Motor neuron (in vitro differentiated cells): Measurements from ENCODE around the gene LRSAM1. TPM values are rescaled to one million over a fixed set of nuclear protein-coding genes. Genes with fewer than 3 reads are reported as not detected.
A peak's percentile ranks its signal among the peaks of the same experiment; 100 is the strongest.

Experiments
- ATAC-seq, 8 experiments: fragments of 200-7000 bp; cut with Tn5 transposase; replicated peaks in 6 of 8; 2 replicates each; pipeline ENCODE4 v1.8.0; 2021; ENCODE audit warnings: mild to moderate bottlenecking in 8 of 8, moderate library complexity in 8 of 8
- H3K27ac ChIP-seq, 2 donors: fragments of 250-450 bp; sonication (Bioruptor Pico); 2 replicates each; pipeline ENCODE4 v1.9.0; 2021; ENCODE audit warnings: antibody characterized with exemption in 2 of 2, mild to moderate bottlenecking in 2 of 2, moderate library complexity in 1 of 2
- H3K4me1 ChIP-seq, 2 donors: fragments of 250-450 bp; sonication (Bioruptor Pico); replicated peaks in 1 of 2; 2 replicates each; pipeline ENCODE4 v1.6.1; 2021; ENCODE audit warnings: antibody characterized with exemption in 2 of 2, mild to moderate bottlenecking in 2 of 2, moderate library complexity in 1 of 2
- H3K4me3 ChIP-seq, 5 donors: fragments of 250-450 bp; sonication (Bioruptor Pico); 2 replicates each; pipeline ENCODE4 v1.9.0; 2021; ENCODE audit warnings: antibody characterized with exemption in 5 of 5, mild to moderate bottlenecking in 5 of 5, moderate library complexity in 4 of 5
- WGBS, 10 experiments: fragments of 450-650 bp; shearing (Covaris generic); methylation state at CpG; one replicate each; pipeline ENCODE4 v1.0.0; 2022; 5-methylcytosine and 5-hydroxymethylcytosine counted together
- in situ Hi-C, 9 experiments: fragments of 400-800 bp; cut with MboI; loops; one replicate each; pipeline ENCODE4 v1.15.0; 2021; ENCODE audit warnings: low sequenced_read_pairs in 9 of 9, low pct_unique_long_range_greater_than_20kb in 2 of 9; ENCODE audit not compliant: unreplicated experiment in 9 of 9
- total RNA-seq, 8 experiments: library from RNA; unstranded; fragments of 300-600 nt; gene quantifications; 2 replicates each; pipeline versions ENCODE4 v1.2.3 to v1.2.4, GENCODE V29; 2022

The LRSAM1 gene
- total RNA-seq, 8 experiments from 2014 or later = 11.5 to 24.1 (median 15.7) TPM

- 95 to 100% methylated on average over 2 to 5 of the region's 5 CpGs; no CpG with 5 or more reads in 8 of the 10 experiments for WGBS, 10 experiments
- no peak overlapping the region for H3K4me3 ChIP-seq
- H3K27ac ChIP-seq = no peak overlapping the region
- H3K4me1 ChIP-seq = no peaks in the 10 kb centered on the region
- ATAC-seq = no peak
- in situ Hi-C loops = no loop called here
Measured at GRCh38 chr9:127474592-127474991, 23.3 kb downstream of the LRSAM1 start.

DNA sequence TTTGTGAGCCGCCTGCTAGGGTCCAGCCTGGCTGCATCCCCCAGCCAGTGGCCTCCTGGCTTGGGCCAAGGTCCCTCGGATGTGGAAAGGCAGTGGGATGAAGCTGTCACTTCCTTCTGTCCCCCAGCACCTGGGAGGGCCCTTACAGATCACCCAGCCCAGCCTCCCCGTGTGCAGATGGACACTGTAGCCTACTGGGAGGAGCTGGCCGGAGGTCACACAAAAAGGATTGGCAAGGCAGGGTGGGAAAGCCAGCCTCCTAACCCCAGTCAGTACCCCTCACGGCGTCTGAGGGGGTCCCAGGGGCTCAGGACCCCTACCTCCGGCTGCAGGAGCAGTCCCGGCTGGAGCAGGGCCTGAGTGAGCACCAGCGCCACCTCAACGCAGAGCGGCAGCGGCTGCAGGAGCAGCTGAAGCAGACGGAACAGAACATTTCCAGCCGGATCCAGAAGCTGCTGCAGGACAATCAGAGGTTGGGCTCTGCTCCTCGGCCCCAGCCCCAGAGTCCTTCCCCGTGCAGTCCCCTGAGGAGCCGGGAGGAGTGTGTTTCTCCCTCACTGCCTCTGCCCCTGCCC, 28.3 kb downstream of the LRSAM1 start:
- Histone ChIP-seq H3K4me1 (no peaks in the 10 kb centered on the region), H3K4me3 (no peak overlapping the region), H3K27ac (no peak overlapping the region)
- in situ Hi-C loops = loop anchor here in 1 of 9 experiments (25.0 kb wide), 1 partner anchor 108 kb away; no protein-coding TSS in a partner anchor
- peak in 1 of 8 experiments; percentile 12 for ATAC-seq
- 73 to 100% (median 96%) methylated on average over 1 to 4 of the region's 17 CpGs; no CpG with 5 or more reads in 4 of the 10 experiments for WGBS, 10 experiments

GRCh38 chr9:127482662-127483061, 31.4 kb downstream of the LRSAM1 start:
- WGBS, 10 experiments = 90 to 100% (median 100%) methylated on average over 1 to 9 of the region's 9 CpGs; no CpG with 5 or more reads in 4 of the 10 experiments
- Histone ChIP-seq H3K4me3 (no peak overlapping the region), H3K4me1 (no peaks in the 10 kb centered on the region), H3K27ac (no peak overlapping the region)
- ATAC-seq = no peak
- in situ Hi-C loops = loop anchor here in 1 of 9 experiments (25.0 kb wide), 1 partner anchor 105 kb away; no protein-coding TSS in a partner anchor

DNA sequence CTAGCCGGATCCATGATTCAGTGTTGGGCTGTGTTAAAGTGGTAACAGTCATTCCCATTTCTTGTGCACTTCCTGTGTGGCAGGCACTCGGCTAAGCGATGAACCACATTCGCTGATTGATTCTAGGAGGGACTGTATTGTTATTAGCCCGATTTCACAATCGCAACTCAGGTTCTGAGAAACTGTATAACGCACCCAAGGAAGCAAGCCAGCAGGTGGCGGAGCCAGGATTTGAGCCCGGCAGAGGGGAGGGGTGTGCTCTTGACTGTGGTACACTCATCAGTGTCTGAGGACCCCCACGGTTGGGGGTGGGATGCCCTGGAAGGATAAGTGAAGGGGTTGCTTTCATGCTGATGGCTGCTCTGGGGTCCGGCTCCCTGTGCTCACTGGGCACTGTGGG, 34.7 kb downstream of the LRSAM1 start:
- WGBS, 10 experiments = 85 to 100% (median 91%) methylated on average over 1 to 8 of the region's 11 CpGs; no CpG with 5 or more reads in 7 of the 10 experiments
- Histone ChIP-seq H3K4me3 (no peak overlapping the region), H3K27ac (no peak overlapping the region), H3K4me1 (peaks cover 0 to 2% of the 10 kb centered on the region in 2 donors)
- in situ Hi-C loops = loop anchor here in 1 of 9 experiments (25.0 kb wide), 1 partner anchor 101 kb away; no protein-coding TSS in a partner anchor
- ATAC-seq = no peak

DNA sequence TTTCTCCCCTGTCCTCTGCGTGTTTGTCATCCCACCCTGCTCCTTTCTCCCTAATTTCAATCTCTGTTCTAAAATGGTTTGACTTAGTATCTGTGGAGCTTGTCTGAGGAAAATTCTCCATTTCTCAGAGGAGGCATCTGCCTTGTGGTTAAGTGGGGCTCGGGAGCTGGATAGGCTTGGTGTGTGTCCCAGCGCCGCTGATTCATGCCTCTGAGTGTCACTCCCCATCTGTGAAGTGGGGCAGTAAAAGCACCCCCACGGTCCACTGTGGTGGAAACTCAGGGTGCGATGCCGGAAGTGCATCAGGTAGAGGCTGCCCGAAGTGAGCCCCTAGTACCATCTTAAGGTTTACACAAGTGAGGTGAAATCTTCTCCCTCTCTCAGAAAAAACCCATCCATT, 37.6 kb downstream of the LRSAM1 start:
- peaks cover 9 to 10% of the 10 kb centered on the region in 2 donors for H3K4me1 ChIP-seq
- no peak overlapping the region for H3K27ac ChIP-seq
- WGBS, 10 experiments = 80 to 100% (median 92%) methylated on average over 2 to 8 of the region's 8 CpGs; no CpG with 5 or more reads in 2 of the 10 experiments
- ATAC-seq = no peak
- in situ Hi-C loops = loop anchor here in 1 of 9 experiments (25.0 kb wide), 1 partner anchor 98 kb away; no protein-coding TSS in a partner anchor
- H3K4me3 ChIP-seq = no peak overlapping the region

GRCh38 chr9:127489471-127490115, 38.3 kb downstream of the LRSAM1 start:
- no peak overlapping the region for H3K4me3 ChIP-seq
- in situ Hi-C loops = loop anchor here in 1 of 9 experiments (25.0 kb wide), 1 partner anchor 98 kb away; no protein-coding TSS in a partner anchor
- no peak overlapping the region for H3K27ac ChIP-seq
- H3K4me1 ChIP-seq = peaks cover 9 to 10% of the 10 kb centered on the region in 2 donors
- 0 to 87% (median 60%) methylated on average over 1 to 8 of the region's 22 CpGs; no CpG with 5 or more reads in 3 of the 10 experiments for WGBS, 10 experiments
- peak in 6 of 8 experiments; percentile 30 to 75 (median 68) for ATAC-seq

DNA sequence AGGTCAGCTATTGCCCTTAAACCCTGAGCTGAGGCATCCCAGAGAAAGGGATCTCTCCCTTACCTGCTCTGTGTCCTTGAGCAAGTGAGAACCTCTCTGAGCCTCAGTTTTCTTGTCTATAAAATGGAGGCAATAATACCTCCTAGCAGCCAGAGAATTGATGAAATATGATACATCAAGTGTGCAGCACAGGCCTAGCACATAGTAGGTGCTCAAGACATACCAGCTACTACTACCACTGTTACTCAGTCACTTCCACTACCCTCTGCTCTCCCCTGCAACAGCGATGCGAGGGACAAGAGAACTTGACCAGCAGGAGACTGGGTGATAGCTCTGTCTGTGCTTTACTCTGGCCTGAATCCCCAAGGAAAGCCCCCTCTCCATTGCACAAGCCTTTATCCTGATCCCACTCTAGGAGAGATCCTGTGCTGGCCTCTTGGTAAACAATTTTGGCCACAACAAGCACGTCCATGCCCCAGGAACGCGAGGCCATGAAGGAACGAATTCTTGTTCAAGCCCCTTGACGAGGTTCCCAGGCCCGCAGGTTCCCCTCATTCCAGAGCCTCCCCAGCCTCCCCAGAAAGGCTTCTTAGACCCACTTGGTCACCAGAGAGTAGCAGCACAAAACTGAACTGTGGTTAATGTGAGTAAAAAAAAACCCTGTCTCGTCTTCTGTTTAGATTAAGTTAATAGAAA, 39.4 kb downstream of the LRSAM1 start:
- no peak for ATAC-seq
- Histone ChIP-seq H3K4me3 (no peak overlapping the region), H3K27ac (no peak overlapping the region), H3K4me1 (peaks cover 9 to 10% of the 10 kb centered on the region in 2 donors)
- in situ Hi-C loops = loop anchor here in 1 of 9 experiments (25.0 kb wide), 1 partner anchor 97 kb away; no protein-coding TSS in a partner anchor
- 80 to 95% (median 90%) methylated on average over 2 to 4 of the region's 9 CpGs; no CpG with 5 or more reads in 4 of the 10 experiments for WGBS, 10 experiments

DNA sequence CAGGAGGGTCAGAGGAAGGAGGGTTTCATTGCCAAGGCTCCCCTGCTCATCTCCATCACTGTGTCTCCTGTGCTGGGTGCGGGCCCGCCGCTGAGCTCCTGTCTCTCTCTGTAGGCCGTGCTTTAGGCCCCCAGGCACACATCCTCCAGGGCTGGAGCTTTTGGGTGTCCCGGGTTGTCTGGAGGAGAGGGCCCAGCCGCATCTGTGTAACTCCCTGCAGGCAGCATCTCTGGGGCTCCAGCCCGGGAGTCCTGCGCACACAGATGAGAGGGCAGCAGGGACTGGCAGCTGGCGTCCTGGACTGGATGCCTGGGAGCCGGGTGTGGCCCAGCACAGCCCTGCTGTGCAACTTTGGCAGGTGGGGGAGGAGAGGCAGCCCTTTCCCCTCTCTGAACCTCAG, 40.2 kb downstream of the LRSAM1 start:
- Histone ChIP-seq H3K4me3 (no peak overlapping the region), H3K4me1 (peaks cover 9 to 10% of the 10 kb centered on the region in 2 donors), H3K27ac (no peak overlapping the region)
- ATAC-seq = peak in 2 of 8 experiments; percentile 25 to 44
- 70% methylated on average over 4 of the region's 10 CpGs; no CpG with 5 or more reads in 9 of the 10 experiments for WGBS, 10 experiments
- in situ Hi-C loops = loop anchor here in 1 of 9 experiments (25.0 kb wide), 1 partner anchor 96 kb away; no protein-coding TSS in a partner anchor

- 30 to 90% (median 63%) methylated on average over 2 to 11 of the region's 14 CpGs; no CpG with 5 or more reads in 2 of the 10 experiments for WGBS, 10 experiments
- peaks cover 9 to 10% of the 10 kb centered on the region in 2 donors for H3K4me1 ChIP-seq
- no peak overlapping the region for H3K27ac ChIP-seq
- ATAC-seq = peak in 3 of 8 experiments; percentile 6 to 20 (median 11)
- H3K4me3 ChIP-seq = no peak overlapping the region
- in situ Hi-C loops = loop anchor here in 1 of 9 experiments (25.0 kb wide), 1 partner anchor 95 kb away; no protein-coding TSS in a partner anchor
Measured at GRCh38 chr9:127492616-127493015, 41.3 kb downstream of the LRSAM1 start.

DNA sequence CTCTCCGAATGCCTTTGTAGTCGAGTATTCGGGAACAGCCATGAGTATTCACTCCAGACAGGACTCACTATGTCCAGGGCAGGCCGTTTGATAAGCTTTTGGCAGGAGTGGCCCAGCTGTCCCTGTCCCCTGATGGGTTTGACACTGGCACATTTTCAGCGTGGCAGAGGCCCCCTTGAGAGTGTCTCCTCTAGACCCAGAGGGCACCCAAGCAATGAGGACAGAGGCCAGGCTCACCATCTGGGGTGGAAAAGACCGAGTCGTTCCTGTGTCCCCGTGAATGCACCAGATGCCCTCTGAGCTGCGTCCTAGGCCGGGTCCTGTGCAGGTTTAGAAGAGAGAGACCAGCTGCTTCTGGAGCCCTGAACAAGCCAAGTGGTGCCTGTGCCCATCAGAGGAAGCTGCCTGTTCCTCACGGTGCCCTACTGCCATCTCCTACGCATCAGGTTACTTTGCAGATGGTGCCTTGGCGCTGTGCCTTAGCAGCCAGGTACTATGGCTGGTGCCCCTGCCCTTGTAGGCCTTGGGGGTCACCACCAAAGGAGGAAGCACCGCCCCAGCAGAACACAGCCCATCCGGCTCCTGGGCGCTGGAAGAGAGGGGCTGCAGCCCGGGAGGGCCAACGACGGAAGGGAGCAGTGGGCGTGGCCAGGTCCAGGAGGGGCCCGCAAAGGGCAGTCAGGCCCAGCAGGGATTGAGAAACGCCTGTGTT, 42.4 kb downstream of the LRSAM1 start:
- Histone ChIP-seq H3K27ac (no peak overlapping the region), H3K4me1 (peaks cover 9 to 10% of the 10 kb centered on the region in 2 donors), H3K4me3 (no peak overlapping the region)
- in situ Hi-C loops = loop anchor here in 1 of 9 experiments (25.0 kb wide), 1 partner anchor 94 kb away; no protein-coding TSS in a partner anchor
- 43 to 100% (median 80%) methylated on average over 1 to 7 of the region's 22 CpGs; no CpG with 5 or more reads in 2 of the 10 experiments for WGBS, 10 experiments
- ATAC-seq = peak in 1 of 8 experiments; percentile 11

GRCh38 chr9:127494304-127494702, 43.0 kb downstream of the LRSAM1 start:
- no peak overlapping the region for H3K27ac ChIP-seq
- in situ Hi-C loops = loop anchor here in 1 of 9 experiments (25.0 kb wide), 1 partner anchor 93 kb away; no protein-coding TSS in a partner anchor
- WGBS, 10 experiments = 87 to 100% (median 98%) methylated on average over 1 to 6 of the region's 9 CpGs; no CpG with 5 or more reads in 4 of the 10 experiments
- peaks cover 9 to 10% of the 10 kb centered on the region in 2 donors for H3K4me1 ChIP-seq
- H3K4me3 ChIP-seq = no peak overlapping the region
- no peak for ATAC-seq
